Endothelial cell of umbilical vein (primary cell): ENCODE measurements around the gene PNLIPRP1.

ENCODE experiments used
- EZH2 ChIP-seq: IDR thresholded peaks from 2 replicates; pipeline ENCODE4 v1.6.1; 2012; ENCODE audit warnings: borderline replicate concordance, low read depth, mild to moderate bottlenecking, moderate library complexity, low read length, inconsistent platforms; ENCODE audit not compliant: severe bottlenecking
- JUN ChIP-seq: IDR thresholded peaks from 2 replicates; pipeline ENCODE4 v1.6.1; 2011; ENCODE audit warnings: borderline replicate concordance, low read depth; ENCODE audit not compliant: insufficient read length, insufficient read depth
- MAX ChIP-seq: IDR thresholded peaks from 2 replicates; pipeline ENCODE4 v1.6.1; 2011; ENCODE audit not compliant: insufficient read depth, insufficient read length
- TF ChIP-seq, protein P1 (sequence below), 2 donors: IDR thresholded peaks; 1 replicate in 1 of 2; 2 replicates in 1 of 2; pipeline ENCODE4 v1.5.1; 2011; ENCODE audit warnings: low read length in 2 of 2, mild to moderate bottlenecking in 2 of 2, moderate library complexity in 2 of 2, control low read depth in 1 of 2, inconsistent platforms in 1 of 2, low read depth in 1 of 2; ENCODE audit not compliant: insufficient read depth in 1 of 2; ENCODE audit errors: extremely low read depth in 1 of 2

- TF ChIP-seq MAX (no peak), JUN (no peak), EZH2 (no peak)
- TF ChIP-seq, protein P1, sequence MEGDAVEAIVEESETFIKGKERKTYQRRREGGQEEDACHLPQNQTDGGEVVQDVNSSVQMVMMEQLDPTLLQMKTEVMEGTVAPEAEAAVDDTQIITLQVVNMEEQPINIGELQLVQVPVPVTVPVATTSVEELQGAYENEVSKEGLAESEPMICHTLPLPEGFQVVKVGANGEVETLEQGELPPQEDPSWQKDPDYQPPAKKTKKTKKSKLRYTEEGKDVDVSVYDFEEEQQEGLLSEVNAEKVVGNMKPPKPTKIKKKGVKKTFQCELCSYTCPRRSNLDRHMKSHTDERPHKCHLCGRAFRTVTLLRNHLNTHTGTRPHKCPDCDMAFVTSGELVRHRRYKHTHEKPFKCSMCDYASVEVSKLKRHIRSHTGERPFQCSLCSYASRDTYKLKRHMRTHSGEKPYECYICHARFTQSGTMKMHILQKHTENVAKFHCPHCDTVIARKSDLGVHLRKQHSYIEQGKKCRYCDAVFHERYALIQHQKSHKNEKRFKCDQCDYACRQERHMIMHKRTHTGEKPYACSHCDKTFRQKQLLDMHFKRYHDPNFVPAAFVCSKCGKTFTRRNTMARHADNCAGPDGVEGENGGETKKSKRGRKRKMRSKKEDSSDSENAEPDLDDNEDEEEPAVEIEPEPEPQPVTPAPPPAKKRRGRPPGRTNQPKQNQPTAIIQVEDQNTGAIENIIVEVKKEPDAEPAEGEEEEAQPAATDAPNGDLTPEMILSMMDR (IDR thresholded peaks at IDR 0.05; ENCODE audit: extremely low read depth in 1 of 2, insufficient read depth in 1 of 2, low read depth in 1 of 2, low read length in 2 of 2) = no peak
These were observed 5.3 kb downstream of the PNLIPRP1 start for GRCh38 chr10:116596062-116596461.
